Choroid plexus epithelial cell (primary cell): ENCODE data around the gene HPCAL1.

Experiments used
- DNase-seq: peaks from one replicate; pipeline ENCODE4 v3.0.0-alpha.2; 2010; ENCODE audit warnings: low read depth
- H3K4me3 ChIP-seq: 2 replicates; pipeline ENCODE4 v1.5.1; 2011; ENCODE audit warnings: low read depth, mild to moderate bottlenecking, control low read depth, low read length, moderate library complexity
- CTCF ChIP-seq: conservative IDR thresholded peaks from 2 replicates; pipeline ENCODE4 v1.5.1; 2011; ENCODE audit warnings: low read depth, mild to moderate bottlenecking, control low read depth, inconsistent platforms, low read length, moderate library complexity

The HPCAL1 gene

GRCh38 chr2:10359246-10359645, 56.5 kb downstream of the HPCAL1 start:
- no peak for DNase-seq
- TF ChIP-seq CTCF: no peak
- no peak overlapping the region for H3K4me3 ChIP-seq

DNA sequence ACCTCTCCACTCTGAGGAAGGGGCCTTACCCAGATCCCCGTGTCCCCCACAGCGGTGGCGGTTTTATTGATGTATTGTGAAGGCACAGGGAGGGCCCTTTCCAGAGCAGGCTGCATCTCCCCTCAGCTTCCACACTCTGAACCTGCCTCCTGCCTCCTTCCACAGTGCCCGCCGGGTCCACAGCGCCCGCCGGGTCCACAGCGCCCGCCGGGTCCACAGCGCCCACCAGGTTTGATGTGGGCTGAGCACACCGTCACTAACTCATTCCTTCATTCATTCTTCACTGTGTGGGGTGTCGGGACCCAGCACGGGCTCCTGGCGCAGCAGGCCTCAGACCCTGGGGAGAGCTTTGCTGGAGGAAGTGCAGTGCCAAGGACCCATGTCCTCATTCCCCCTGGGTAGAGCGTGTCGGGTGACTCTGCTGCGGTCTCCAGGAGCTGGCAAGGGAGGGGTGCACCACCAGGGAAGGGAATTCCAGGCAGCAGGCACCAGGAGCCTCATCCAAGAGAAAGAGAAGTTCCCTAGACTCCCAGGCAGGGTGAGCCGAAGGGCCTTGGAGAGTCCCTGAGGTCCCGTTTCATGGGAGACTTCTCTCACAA, 57.1 kb downstream of the HPCAL1 start:
- H3K4me3 ChIP-seq: no peak overlapping the region
- no peak for TF ChIP-seq CTCF
- no peak for DNase-seq

DNA sequence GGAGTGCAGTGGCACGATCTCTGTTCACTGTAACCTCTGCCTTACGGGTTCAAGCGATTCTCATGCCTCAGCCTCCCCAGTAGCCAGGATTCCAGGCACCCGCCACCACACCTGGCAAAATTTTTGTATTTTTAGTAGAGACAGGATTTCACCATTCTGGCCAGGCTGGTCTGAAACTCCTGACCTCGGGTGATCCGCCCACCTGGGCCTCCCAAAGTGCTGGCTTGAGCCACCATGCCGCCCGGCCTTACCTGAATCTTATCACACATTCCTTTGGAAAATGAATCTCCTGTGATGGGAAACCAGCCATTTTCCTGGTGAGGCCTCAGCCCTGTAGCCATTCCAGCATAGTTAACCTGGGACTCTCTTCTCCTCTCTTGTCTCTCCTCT, 57.8 kb downstream of the HPCAL1 start:
- H3K4me3 ChIP-seq: no peak overlapping the region
- DNase-seq: no peak
- TF ChIP-seq CTCF: no peak

GRCh38 chr2:10360850-10361588, 58.3 kb downstream of the HPCAL1 start:
- TF ChIP-seq CTCF: no peak
- DNase-seq: peak; percentile 29
- no peak overlapping the region for H3K4me3 ChIP-seq

- H3K4me3 ChIP-seq: no peak overlapping the region
- DNase-seq: no peak
- no peak for TF ChIP-seq CTCF
These were observed 59.6 kb downstream of the HPCAL1 start for GRCh38 chr2:10362096-10362897.

DNA sequence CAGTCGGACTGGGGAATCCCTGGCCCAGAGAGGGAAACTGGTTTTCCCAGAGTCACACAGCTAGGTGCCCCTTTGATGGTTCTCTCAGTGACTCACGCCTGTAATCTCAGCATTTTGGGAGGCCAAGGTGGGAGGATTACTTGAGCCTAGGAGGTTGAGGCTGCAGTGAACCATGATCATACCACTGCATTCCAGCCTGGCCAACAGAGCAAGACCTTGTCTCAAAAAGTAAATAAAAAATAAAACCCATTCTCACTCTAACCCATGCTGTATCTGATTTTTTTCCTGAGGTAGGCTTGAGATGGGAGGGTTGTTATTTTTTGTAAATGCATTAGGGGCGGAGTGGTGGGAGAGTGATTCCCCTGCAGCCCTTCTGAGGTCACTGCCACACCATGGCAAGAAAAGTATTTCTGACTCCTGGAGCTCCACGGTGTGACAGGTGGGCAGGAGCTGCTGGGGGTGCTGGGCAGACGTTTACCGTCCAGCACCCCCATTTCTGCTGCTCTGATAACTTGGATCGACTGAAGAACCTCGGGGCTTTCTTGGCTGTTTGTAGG, 60.3 kb downstream of the HPCAL1 start:
- no peak for DNase-seq
- TF ChIP-seq CTCF: no peak
- H3K4me3 ChIP-seq: no peak overlapping the region
